ENCODE data around the gene PAX6.

DNA sequence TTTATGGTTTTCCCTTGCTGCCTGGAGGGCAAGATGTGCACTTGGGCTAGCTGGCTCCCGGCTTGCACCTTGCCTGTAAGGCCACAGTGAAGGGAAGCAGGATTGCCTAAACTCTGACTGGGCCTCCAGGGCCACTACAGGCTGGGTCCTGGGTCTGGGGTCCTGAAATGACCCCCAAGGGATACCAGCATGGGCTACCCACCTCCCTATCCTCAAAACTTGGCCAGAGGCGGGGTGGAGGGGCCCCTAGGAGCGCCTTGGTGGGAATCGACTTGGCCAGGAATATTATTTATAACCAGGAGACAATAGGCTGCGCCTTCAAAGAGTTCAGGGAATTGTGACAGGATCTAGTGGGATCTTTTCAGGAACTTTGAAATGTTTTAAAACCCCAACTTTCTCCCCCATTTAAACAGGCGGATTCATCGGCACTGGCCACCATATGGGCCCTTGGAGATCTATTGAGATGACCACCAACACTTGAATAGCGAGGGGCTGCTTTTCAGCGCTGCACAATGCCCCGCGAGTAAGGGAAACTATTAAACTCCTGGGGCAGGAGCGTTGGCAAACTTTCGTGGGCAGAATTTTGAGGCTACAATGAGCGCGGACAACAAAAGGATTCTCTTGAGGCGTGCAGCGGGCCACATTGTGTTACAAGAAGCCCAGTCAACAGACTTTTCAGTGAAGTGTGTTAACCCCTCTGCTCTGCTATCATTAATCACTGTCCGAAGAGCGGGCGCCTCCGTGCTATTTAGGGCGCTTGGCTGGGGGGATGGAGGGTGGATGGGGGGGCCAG is 15.2 kb downstream of the PAX6 start:
- no peak for TF ChIP-seq CTCF (IDR thresholded peaks at IDR 0.05)
- no peak for TF ChIP-seq POLR2AphosphoS5 (IDR thresholded peaks at IDR 0.05)
- no peak for TF ChIP-seq EP300 (IDR thresholded peaks at IDR 0.05)
- no peak for TF ChIP-seq POLR2A (IDR thresholded peaks at IDR 0.05)
